WERI-Rb-1 (cell line): ENCODE results near the gene CRYBG2.

Source experiments
- DNase-seq: peaks from one replicate; pipeline ENCODE4 v3.0.0-alpha.2; 2020
- H3K27ac ChIP-seq: fragments of 250-450 bp; sonication (Bioruptor Pico); 2 replicates; pipeline ENCODE4 v1.5.1; 2020; ENCODE audit warnings: mild to moderate bottlenecking, moderate library complexity
- H3K27me3 ChIP-seq: fragments of 250-450 bp; sonication (Bioruptor Pico); 2 replicates; pipeline ENCODE4 v1.5.1; 2021; ENCODE audit warnings: mild to moderate bottlenecking, low read depth, moderate library complexity; ENCODE audit not compliant: insufficient read depth, severe bottlenecking
- H3K36me3 ChIP-seq: fragments of 250-450 bp; sonication (Bioruptor Pico); 2 replicates; pipeline ENCODE4 v1.5.1; 2020; ENCODE audit warnings: mild to moderate bottlenecking, moderate library complexity
- H3K4me3 ChIP-seq: 2 replicates; pipeline ENCODE4 v1.5.1; 2011; ENCODE audit warnings: low read depth, mild to moderate bottlenecking, control low read depth, low read length
- H3K9me3 ChIP-seq: fragments of 250-450 bp; sonication (Bioruptor Pico); 2 replicates; pipeline ENCODE4 v1.5.1; 2021; ENCODE audit warnings: mild to moderate bottlenecking, moderate library complexity; ENCODE audit not compliant: severe bottlenecking
- CTCF ChIP-seq: IDR thresholded peaks from 2 replicates; pipeline ENCODE4 v1.5.1; 2011; ENCODE audit warnings: low read depth, mild to moderate bottlenecking, control low read depth, inconsistent platforms, low read length

CRYBG2 gene

GRCh38 chr1:26367441-26367840, 13.5 kb upstream of the CRYBG2 start:
- Histone ChIP-seq H3K36me3 (no peaks in the 10 kb centered on the region), H3K27ac (no peak overlapping the region), H3K4me3 (no peak overlapping the region), H3K9me3 (peaks cover 3% of the 10 kb centered on the region), H3K27me3 (no peaks in the 10 kb centered on the region)
- no peak for DNase-seq
- TF ChIP-seq CTCF, result no peak

DNA sequence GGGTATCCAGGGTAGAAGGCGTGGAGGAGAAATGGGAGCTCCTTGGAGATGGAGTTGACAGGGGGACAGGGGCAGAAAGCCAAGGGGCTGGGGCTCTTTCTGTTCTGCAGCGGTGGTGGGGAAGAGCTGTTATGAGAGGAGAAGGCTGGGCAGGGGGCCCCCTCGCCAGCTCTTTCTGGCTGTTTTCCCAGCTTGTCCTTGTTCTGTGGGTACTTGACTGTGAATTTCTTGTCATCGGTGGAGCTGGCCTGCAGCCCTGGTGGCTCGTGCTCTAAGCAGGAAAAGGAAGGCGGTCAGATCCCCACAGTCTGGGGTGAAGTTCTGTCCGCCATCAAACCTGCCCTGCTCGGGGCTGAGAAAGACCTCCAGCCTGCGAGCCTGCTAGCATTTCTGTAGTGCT, 11.0 kb upstream of the CRYBG2 start:
- DNase-seq, result no peak
- Histone ChIP-seq H3K27ac (no peak overlapping the region), H3K27me3 (no peaks in the 10 kb centered on the region), H3K36me3 (no peaks in the 10 kb centered on the region), H3K9me3 (no peaks in the 10 kb centered on the region), H3K4me3 (no peak overlapping the region)
- TF ChIP-seq CTCF, result no peak

GRCh38 chr1:26363549-26364448, 9.9 kb upstream of the CRYBG2 start:
- Histone ChIP-seq H3K27me3 (no peaks in the 10 kb centered on the region), H3K36me3 (no peaks in the 10 kb centered on the region), H3K27ac (no peak overlapping the region), H3K9me3 (no peaks in the 10 kb centered on the region), H3K4me3 (no peak overlapping the region)
- TF ChIP-seq CTCF, result peak; percentile 96
- peak; percentile 80 for DNase-seq

DNA sequence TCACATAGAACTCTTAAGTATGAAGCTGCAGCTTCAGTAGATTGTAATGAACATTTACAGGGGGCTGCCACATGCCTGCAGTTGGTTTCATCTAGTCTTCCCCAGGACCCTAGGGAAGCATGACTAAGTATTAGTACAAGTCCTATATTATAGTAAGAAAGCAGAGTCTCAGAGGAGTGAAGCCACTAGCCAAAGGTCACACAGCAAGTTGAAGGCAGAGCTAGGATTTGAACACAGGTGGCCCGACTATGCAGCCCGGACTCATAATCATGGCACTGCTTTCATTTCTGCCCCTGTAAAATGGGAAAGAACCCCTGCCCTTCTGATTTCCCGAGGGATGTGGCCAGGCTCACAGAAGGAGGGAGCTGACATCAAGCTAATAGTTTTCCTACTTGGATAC, 8.4 kb upstream of the CRYBG2 start:
- H3K36me3 ChIP-seq, result no peaks in the 10 kb centered on the region
- no peak overlapping the region for H3K27ac ChIP-seq
- no peaks in the 10 kb centered on the region for H3K27me3 ChIP-seq
- H3K9me3 ChIP-seq, result no peaks in the 10 kb centered on the region
- no peak for TF ChIP-seq CTCF
- DNase-seq, result no peak
- no peak overlapping the region for H3K4me3 ChIP-seq

GRCh38 chr1:26361605-26362122, 7.7 kb upstream of the CRYBG2 start:
- Histone ChIP-seq H3K36me3 (no peaks in the 10 kb centered on the region), H3K9me3 (no peaks in the 10 kb centered on the region), H3K4me3 (no peak overlapping the region), H3K27ac (no peak overlapping the region), H3K27me3 (no peaks in the 10 kb centered on the region)
- TF ChIP-seq CTCF, result 0 out of 2 replicates have a peak, but pooled peaks have one; percentile 4
- no peak for DNase-seq
